GM23248 (cell line): ENCODE measurements around the gene DGKB.

Experiments used
- EZH2 ChIP-seq: fragments of 200-600 bp; sonication (generic); IDR thresholded peaks from 2 replicates; pipeline ENCODE4 v1.6.1; 2018; ENCODE audit warnings: antibody characterized with exemption, mild to moderate bottlenecking; ENCODE audit not compliant: insufficient read depth, poor library complexity, severe bottlenecking
- EZH2phosphoT487 ChIP-seq: fragments of 200-600 bp; sonication (generic); IDR thresholded peaks from 2 replicates; pipeline ENCODE4 v1.6.1; 2018; ENCODE audit warnings: antibody characterized with exemption, moderate library complexity, mild to moderate bottlenecking, low read depth; ENCODE audit not compliant: insufficient read depth

DNA sequence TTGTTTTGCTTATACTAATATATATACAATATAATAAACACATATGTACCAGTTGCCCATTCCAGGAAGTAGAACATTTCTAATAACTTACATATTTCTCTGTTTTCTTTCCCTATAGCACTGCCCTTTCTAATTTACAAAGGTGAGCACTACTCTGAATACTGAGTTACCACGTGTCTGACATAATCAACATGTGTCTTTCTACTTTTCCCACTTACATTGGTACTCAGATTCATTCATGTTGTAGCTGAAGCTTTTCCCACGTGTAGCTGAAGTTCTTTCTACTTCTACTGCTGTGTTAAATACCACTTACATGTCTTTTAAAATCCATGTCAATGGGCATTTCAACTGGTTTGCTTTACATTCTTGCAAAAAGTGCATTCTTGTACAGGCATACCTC lies 317.3 kb downstream of the DGKB start:
- no peak for TF ChIP-seq EZH2
- no peak for TF ChIP-seq EZH2phosphoT487
